OCI-LY1 (cell line): ENCODE measurements around the gene LIPN.

Experiments used
- CTCF ChIP-seq: fragments of 200-600 bp; sonication (generic), shearing (Covaris generic); IDR thresholded peaks from 2 replicates; pipeline ENCODE4 v1.5.1; 2017; ENCODE audit warnings: mild to moderate bottlenecking, antibody characterized with exemption, low read length, moderate library complexity, mixed read lengths
- EZH2 ChIP-seq: fragments of 200-600 bp; sonication (generic), shearing (Covaris generic); IDR thresholded peaks from 2 replicates; pipeline ENCODE4 v1.8.0; 2017; ENCODE audit warnings: borderline replicate concordance, mixed run types, mild to moderate bottlenecking, antibody characterized with exemption, low read length, moderate library complexity, mixed read lengths

- TF ChIP-seq CTCF (no peak), EZH2 (no peak)
Observed at GRCh38 chr10:88802523-88803285, 42.9 kb downstream of the LIPN start, which contains the start of gene LIPM.
